Stimulated activated CD4-positive, alpha-beta T cell treated with anti-CD3 and anti-CD28 coated beads, TNF-alpha, amount 100 ng/mL, for 4 hours (primary cell): ENCODE results near the gene GRPEL2.
"Not testable (repeated sequence)": the region's sequence is repeated elsewhere in the genome, so short reads cannot be mapped to it uniquely, and the experiment has no call there.

Experiments used
- DNase-seq, 3 experiments: peaks; one replicate each; pipeline ENCODE4 v3.0.0-alpha.2; 2020; ENCODE audit warnings: low read depth in 3 of 3

GRPEL2 gene

GRCh38 chr5:149376711-149377447 lies 31.6 kb downstream of the GRPEL2 start:
- DNase-seq, result no peak

- DNase-seq, result no peak
Measured at GRCh38 chr5:149378241-149378820, 33.0 kb downstream of the GRPEL2 start.

- no peak for DNase-seq
Measured at GRCh38 chr5:149379177-149379761, 34.0 kb downstream of the GRPEL2 start, which contains the start of gene IL17B. IL17B (minus strand) TSS chr5:149379292; CDS start chr5:149379225, 67 bp downstream.

GRCh38 chr5:149379818-149380374 lies 34.6 kb downstream of the GRPEL2 start:
- DNase-seq, result no peak

GRCh38 chr5:149380466-149381121 lies 35.3 kb downstream of the GRPEL2 start:
- no peak for DNase-seq

- no peak for DNase-seq
Measured at GRCh38 chr5:149381261-149381985, 36.1 kb downstream of the GRPEL2 start.

GRCh38 chr5:149381986-149382338 lies 36.7 kb downstream of the GRPEL2 start:
- peak; percentile 40 to 70 (median 61) for DNase-seq

- no peak for DNase-seq
Measured at GRCh38 chr5:149382517-149383220, 37.4 kb downstream of the GRPEL2 start.

GRCh38 chr5:149383399-149383798 lies 38.1 kb downstream of the GRPEL2 start:
- no peak for DNase-seq

GRCh38 chr5:149386166-149386565 lies 40.9 kb downstream of the GRPEL2 start:
- DNase-seq, result no peak

GRCh38 chr5:149387081-149387631 lies 41.9 kb downstream of the GRPEL2 start:
- DNase-seq, result no peak

GRCh38 chr5:149387982-149388381 lies 42.7 kb downstream of the GRPEL2 start:
- DNase-seq, result no peak

- no peak for DNase-seq
Measured at GRCh38 chr5:149388498-149389190, 43.3 kb downstream of the GRPEL2 start.

GRCh38 chr5:149389552-149390495 lies 44.5 kb downstream of the GRPEL2 start:
- DNase-seq, result no peak

- DNase-seq, result not testable (repeated sequence)
Measured at GRCh38 chr5:149391076-149391475, 45.8 kb downstream of the GRPEL2 start.

- DNase-seq, result no peak
Measured at GRCh38 chr5:149391524-149391923, 46.2 kb downstream of the GRPEL2 start.

- DNase-seq, result no peak
Measured at GRCh38 chr5:149392718-149393117, 47.4 kb downstream of the GRPEL2 start.

- DNase-seq, result not testable (repeated sequence)
Measured at GRCh38 chr5:149394996-149395395, 49.7 kb downstream of the GRPEL2 start.

GRCh38 chr5:149397530-149397929 lies 52.2 kb downstream of the GRPEL2 start:
- no peak for DNase-seq
